ENCODE data around the gene ZNF433.
A peak's percentile ranks its signal among the peaks of the same experiment; 100 is the strongest.

The ZNF433 gene

DNA sequence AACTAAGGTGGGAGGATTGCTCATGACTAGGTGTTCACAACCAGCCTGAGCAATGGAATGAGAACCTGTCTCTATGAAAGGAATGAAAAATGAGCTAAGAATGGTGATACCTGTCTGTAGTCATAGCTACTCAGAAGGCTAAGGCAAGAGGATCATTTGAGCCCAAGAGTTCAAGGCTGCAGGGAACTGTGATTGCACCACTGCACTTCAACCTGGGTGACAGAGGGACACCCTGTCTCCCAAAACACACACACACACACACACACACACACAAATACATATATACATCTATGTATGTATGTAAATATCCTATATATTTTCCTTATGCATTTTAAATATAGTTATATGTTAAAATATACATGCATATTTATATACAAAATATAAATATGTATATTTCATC is 7.4 kb upstream of the ZNF433 start:
- TF ChIP-seq, protein P1, sequence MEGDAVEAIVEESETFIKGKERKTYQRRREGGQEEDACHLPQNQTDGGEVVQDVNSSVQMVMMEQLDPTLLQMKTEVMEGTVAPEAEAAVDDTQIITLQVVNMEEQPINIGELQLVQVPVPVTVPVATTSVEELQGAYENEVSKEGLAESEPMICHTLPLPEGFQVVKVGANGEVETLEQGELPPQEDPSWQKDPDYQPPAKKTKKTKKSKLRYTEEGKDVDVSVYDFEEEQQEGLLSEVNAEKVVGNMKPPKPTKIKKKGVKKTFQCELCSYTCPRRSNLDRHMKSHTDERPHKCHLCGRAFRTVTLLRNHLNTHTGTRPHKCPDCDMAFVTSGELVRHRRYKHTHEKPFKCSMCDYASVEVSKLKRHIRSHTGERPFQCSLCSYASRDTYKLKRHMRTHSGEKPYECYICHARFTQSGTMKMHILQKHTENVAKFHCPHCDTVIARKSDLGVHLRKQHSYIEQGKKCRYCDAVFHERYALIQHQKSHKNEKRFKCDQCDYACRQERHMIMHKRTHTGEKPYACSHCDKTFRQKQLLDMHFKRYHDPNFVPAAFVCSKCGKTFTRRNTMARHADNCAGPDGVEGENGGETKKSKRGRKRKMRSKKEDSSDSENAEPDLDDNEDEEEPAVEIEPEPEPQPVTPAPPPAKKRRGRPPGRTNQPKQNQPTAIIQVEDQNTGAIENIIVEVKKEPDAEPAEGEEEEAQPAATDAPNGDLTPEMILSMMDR (IDR thresholded peaks at IDR 0.05; ENCODE audit: low read depth, low read length): no peak
- peaks cover 35% of the 10 kb centered on the region for H3K36me3 ChIP-seq
- H3K9me3 ChIP-seq (ENCODE audit: severe bottlenecking): peaks cover 28% of the 10 kb centered on the region
- H3K27me3 ChIP-seq (ENCODE audit: insufficient read depth, low read depth, severe bottlenecking): no peaks in the 10 kb centered on the region
- no peak for DNase-seq
- H3K27ac ChIP-seq: no peak overlapping the region
- no peak overlapping the region for H3K4me3 ChIP-seq (ENCODE audit: low read depth, low read length)

DNA sequence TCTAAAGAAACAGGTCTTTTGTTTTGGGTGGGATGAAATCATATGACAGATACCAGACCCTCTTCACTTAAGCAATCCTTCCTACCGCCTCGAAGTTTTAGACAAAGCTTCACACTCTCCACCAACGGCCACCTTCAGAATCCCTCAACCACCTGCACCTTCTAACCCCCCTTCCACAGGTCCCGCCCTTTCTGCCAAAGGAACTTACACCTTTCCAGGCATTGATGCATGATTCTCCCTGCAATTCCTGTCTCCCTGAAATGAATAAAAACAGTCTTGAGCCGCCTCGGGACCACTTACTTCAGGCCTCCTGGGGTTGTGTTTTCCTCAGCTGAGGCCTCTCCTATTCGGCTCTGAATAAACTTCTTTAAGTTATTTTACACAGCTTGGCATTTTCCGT is 859 bp downstream of the ZNF433 start:
- Histone ChIP-seq H3K9me3 (ENCODE audit: severe bottlenecking) (no peaks in the 10 kb centered on the region), H3K27ac (peak overlapping the region; percentile 92), H3K4me3 (ENCODE audit: low read depth, low read length) (peak overlapping the region; percentile 98), H3K27me3 (ENCODE audit: insufficient read depth, low read depth, severe bottlenecking) (no peaks in the 10 kb centered on the region), H3K36me3 (peaks cover 7% of the 10 kb centered on the region)
- TF ChIP-seq, protein P1 (IDR thresholded peaks at IDR 0.05; ENCODE audit: low read depth, low read length): no peak
- peak; percentile 12 for DNase-seq

DNA sequence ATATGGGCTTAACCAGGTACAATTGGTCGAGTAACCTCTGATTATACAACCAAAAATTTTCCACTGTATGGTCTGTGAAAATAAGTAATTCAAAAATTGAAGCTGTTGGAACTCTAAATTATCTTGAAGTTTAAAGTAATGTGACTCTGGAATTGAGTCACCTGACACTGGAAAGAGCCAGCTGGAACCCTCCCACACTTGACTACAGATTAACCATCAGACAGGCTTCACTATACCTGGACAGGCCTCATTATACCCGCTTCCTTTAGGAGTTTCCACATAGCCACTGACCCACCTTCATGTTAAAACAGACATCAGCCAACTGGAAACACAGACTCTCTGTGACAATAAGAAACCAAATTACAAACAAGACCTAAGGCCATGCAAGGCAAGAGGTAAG is 1.3 kb downstream of the ZNF433 start:
- DNase-seq: no peak
- no peaks in the 10 kb centered on the region for H3K9me3 ChIP-seq (ENCODE audit: severe bottlenecking)

DNA sequence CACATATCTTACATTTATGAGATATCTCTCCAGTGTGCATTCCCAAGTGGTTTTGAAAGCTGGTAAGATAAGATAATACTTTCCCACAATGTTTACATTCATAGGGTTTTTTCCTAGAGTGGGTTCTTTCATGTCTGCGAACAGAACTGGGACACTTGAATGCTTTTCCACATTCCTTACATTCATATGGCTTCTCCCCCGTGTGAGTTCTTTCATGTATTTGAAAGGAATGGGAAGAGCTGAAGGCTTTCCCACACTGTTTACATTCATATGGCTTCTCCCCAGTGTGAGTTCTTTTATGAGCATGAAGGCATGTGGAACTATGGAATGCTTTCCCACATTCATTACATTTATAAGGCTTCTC is 19.7 kb downstream of the ZNF433 start:
- no peak overlapping the region for H3K27ac ChIP-seq
- H3K4me3 ChIP-seq (ENCODE audit: low read depth, low read length): no peak overlapping the region
- TF ChIP-seq, protein P1 (IDR thresholded peaks at IDR 0.05; ENCODE audit: low read depth, low read length): no peak
- no peak for DNase-seq
- H3K9me3 ChIP-seq (ENCODE audit: severe bottlenecking): peaks cover 21% of the 10 kb centered on the region
- H3K36me3 ChIP-seq: peaks cover 49% of the 10 kb centered on the region
- no peaks in the 10 kb centered on the region for H3K27me3 ChIP-seq (ENCODE audit: insufficient read depth, low read depth, severe bottlenecking)

More for the DNA sequence above, 1.3 kb downstream of the ZNF433 start:
- Histone ChIP-seq H3K4me3 (ENCODE audit: low read depth, low read length) (peak overlapping the region; percentile 98; the same call in 1 of the 2 replicates), H3K27ac (no peak overlapping the region), H3K27me3 (ENCODE audit: insufficient read depth, low read depth, severe bottlenecking) (no peaks in the 10 kb centered on the region), H3K36me3 (peaks cover 9% of the 10 kb centered on the region)
- TF ChIP-seq, protein P1 (IDR thresholded peaks at IDR 0.05; ENCODE audit: low read depth, low read length): no peak

DNA sequence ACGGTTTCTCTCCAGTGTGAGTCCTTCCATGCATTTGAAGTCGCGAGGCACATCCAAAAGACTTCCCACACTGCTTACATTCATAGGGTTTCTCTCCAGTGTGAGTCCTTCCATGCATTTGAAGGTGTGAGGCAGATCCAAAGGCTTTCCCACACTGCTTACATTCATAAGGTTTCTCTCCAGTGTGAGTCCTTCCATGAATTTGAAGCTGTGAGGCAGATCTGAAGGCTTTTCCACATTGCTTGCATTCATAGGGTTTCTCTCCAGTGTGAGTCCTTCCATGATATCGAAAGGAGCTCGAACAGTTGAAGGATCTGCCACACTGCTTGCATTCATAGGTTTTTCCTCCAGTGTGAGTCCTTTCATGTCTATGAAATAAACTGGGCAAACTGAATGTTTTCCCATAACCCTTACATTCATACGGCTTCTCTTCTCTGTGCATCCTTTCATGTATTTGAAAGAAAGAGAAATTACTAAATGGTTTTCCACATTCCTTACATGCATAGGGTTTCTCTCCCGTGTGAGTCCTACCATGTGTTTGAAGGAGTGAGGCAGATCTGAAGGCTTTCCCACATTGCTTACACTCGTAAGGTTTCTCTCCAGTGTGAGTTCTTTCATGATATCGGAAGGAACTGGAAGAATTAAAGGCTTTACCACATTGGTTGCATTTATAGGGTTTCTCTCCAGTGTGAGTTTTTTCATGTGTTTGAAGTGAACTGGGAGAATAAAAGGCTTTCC is 20.3 kb downstream of the ZNF433 start:
- H3K36me3 ChIP-seq: peaks cover 49% of the 10 kb centered on the region
- DNase-seq: no peak
- H3K9me3 ChIP-seq (ENCODE audit: severe bottlenecking): peaks cover 21% of the 10 kb centered on the region
- H3K4me3 ChIP-seq (ENCODE audit: low read depth, low read length): no peak overlapping the region
- H3K27ac ChIP-seq: no peak overlapping the region
- no peaks in the 10 kb centered on the region for H3K27me3 ChIP-seq (ENCODE audit: insufficient read depth, low read depth, severe bottlenecking)
- TF ChIP-seq, protein P1 (IDR thresholded peaks at IDR 0.05; ENCODE audit: low read depth, low read length): no peak
